HG02852 (cell line): ENCODE results near the gene CASP10.
"Not testable (repeated sequence)": the region's sequence is repeated elsewhere in the genome, so short reads cannot be mapped to it uniquely, and the experiment has no call there.

Source experiments
- ATAC-seq: cut with Tn5 transposase; IDR thresholded peaks from one replicate; pipeline ENCODE4 v1.9.1; 2021; ENCODE audit warnings: mild to moderate bottlenecking, moderate library complexity; ENCODE audit not compliant: unreplicated experiment

The CASP10 gene

GRCh38 chr2:201231781-201232466 lies 49.0 kb downstream of the CASP10 start:
- ATAC-seq: peak; percentile 39

DNA sequence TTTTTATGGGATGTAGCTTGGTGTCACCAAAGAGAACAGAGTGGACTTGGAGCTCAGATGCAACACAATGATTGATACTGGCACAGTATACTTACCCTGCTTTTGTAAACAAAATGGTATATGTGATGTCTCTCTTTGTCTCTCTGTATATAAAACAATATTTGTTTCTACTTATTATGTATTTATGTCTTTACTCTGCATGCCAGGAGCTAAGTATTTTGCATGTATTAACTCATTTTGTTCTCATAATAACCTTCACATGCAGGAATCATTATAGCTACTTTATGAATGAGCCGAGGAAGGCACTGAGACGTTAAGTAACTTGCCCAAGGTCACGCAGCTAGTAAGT lies 49.5 kb downstream of the CASP10 start:
- ATAC-seq: no peak

GRCh38 chr2:201233192-201233811 lies 50.4 kb downstream of the CASP10 start:
- ATAC-seq: peak; percentile 94

- peak; percentile 24 for ATAC-seq
These were observed 51.1 kb downstream of the CASP10 start for GRCh38 chr2:201233812-201234662.

DNA sequence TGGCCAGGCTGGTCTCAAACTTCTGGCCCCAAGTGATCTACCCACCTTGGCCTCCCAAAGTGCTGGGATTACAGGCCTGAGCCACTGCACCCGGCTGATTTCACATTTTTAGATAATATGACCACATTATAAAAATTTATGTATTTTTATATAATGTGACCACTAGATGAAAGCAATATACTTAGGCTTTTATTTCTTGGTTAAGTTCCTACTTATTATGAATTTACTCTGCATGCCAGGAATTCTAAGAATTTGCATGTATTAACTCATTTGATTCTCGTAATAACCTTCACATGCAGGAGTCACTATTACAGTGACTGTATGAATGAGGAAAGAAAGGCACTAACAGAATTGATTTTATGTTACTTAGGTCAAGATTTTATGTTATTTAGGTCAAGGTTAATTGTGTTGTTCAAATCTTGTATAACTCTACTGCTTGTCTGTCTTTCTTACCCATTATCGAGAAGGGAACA lies 51.8 kb downstream of the CASP10 start:
- ATAC-seq: no peak

GRCh38 chr2:201235860-201236811 lies 53.2 kb downstream of the CASP10 start:
- ATAC-seq: no peak

DNA sequence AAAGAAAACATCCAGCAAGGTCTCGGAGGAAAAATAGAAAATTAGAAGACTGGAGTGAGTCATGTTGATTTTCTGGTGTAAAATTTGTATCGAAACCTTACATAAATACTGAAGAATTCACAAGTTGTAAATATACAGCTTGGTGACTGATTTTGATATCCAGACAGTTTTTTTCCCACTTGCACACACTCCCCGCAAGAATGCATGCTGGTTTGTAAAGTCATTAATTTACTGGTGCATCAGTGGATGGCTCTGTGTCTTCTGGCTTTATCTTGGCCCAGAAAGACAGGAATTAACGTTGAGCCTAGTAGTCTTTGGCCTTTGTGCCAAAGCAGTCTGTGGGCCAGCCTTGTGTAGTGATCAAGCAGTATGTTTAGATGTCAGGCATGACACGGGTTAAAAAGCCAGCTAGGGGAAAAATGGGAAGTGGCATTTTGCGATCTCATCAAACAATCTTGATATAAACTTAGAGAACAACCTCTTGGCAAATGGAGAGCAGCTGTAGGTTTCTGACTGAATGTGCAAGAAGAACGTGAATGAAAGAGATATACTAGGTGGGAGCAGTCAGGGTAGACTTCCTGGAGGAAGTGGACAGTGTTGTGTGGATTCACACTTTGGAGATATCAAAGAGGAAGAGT lies 54.7 kb downstream of the CASP10 start:
- ATAC-seq: no peak

GRCh38 chr2:201239167-201239935 lies 56.4 kb downstream of the CASP10 start:
- ATAC-seq: not testable (repeated sequence)

- ATAC-seq: no peak
These were observed 59.8 kb downstream of the CASP10 start for GRCh38 chr2:201242571-201243277.

GRCh38 chr2:201244829-201245228 lies 61.9 kb downstream of the CASP10 start:
- no peak for ATAC-seq

DNA sequence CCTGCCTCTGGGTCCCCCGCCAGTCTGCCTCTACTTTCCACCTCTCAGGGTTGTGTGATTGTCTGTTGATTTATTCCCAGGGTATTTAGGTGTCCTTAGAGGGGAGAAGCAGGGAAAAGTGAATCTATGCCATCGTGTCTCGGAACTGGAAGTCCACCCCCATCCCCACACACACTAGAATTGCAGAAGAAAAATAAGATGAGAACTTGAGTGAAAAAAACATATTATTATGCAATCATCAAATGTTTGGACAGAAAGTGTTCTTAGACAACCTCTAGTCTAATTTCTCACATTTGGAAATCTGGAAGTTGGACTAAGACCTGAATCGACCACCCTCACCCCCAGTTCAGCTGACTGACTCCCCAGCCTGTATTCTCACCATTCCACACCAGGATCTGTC lies 63.3 kb downstream of the CASP10 start:
- no peak for ATAC-seq

DNA sequence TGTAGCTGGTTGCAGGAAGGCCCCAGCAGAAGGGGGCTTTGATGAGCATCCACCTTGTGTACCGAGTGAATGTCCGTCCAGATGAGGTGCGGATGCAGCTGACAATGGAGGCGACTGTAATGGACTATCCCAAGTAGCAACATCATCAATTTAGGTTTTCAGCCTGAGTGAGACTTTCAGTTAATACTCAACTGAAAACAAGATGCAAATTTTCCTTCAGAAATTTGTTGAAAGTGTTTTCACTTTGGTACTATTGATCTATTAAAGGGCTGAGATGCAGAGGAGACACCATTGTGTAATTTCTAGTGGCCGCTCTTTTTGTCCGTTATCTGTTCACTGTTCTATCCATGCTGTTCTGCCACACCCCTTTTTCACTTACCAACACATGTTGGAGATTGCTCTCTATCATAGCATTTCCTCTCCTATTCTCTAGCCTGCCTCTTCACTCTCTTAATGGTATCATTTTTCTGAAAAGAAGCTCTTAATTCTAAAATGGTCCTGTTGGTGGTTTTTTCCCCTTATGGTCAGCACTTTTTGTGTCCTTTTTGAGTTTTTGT lies 65.4 kb downstream of the CASP10 start:
- ATAC-seq: no peak

- ATAC-seq: no peak
These were observed 66.9 kb downstream of the CASP10 start for GRCh38 chr2:201249889-201250288.

DNA sequence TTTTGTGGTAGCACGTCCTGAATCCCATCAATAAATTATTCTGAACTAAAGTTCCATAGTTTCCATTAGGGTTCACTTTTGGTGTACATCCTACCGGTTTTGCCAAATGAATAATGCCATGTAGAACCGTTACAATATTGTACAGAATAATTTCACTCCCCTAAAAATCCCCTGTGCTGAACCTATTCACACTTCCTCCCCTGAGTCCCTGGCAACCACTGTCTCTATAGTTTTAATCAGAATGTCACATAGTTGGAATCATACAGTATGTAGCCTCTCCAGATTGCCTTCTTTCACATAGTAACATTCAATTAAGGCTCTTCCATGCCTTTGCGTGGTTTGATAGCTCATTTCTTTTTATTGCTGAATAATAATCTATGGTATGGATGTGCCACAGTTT lies 67.8 kb downstream of the CASP10 start:
- ATAC-seq: no peak

GRCh38 chr2:201254081-201254730 lies 71.3 kb downstream of the CASP10 start:
- no peak for ATAC-seq

DNA sequence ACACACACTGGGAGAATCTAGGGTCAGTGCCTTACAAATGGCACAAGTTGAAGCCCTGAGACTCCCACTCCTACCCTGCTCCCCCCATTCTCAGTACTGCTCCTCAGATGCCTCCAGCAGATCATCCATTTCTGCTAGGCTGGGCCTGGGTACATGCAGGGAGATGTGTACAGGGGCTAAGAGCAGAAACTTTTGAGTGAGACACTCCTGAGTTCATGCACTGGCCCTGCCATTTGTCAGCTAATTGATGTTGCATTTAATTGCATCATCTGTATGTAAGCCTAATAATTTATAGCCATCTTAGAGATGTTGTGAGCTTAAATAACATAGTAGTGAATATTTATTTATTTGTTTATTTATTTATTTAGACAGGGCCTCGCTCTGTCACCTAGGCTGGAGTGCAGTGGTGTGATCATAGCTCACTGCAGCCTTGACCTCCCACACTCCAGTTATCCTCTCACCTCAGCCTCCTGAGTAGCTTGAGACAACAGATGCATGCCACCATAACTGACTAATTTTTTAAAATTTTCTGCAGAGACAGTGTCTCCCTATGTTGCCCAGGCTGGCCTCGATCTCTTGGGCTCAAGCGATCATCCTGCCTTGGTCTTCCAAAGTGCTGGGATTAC lies 72.6 kb downstream of the CASP10 start:
- no peak for ATAC-seq

- ATAC-seq: no peak
These were observed 73.1 kb downstream of the CASP10 start for GRCh38 chr2:201256082-201256481.
